HG03108 (cell line): ENCODE data around the gene RAB40B.

Experiments used
- ATAC-seq: cut with Tn5 transposase; IDR thresholded peaks from one replicate; pipeline ENCODE4 v1.9.1; 2021; ENCODE audit warnings: moderate library complexity; ENCODE audit not compliant: unreplicated experiment

RAB40B gene

GRCh38 chr17:82670661-82671450 is 27.6 kb downstream of the RAB40B start:
- ATAC-seq: no peak

GRCh38 chr17:82668631-82669099 is 29.8 kb downstream of the RAB40B start:
- ATAC-seq: peak; percentile 61

GRCh38 chr17:82668024-82668630 is 30.4 kb downstream of the RAB40B start:
- peak; percentile 8 for ATAC-seq

GRCh38 chr17:82667668-82668000 is 30.9 kb downstream of the RAB40B start:
- no peak for ATAC-seq

- no peak for ATAC-seq
These were observed 31.4 kb downstream of the RAB40B start for GRCh38 chr17:82666931-82667667.

- no peak for ATAC-seq
These were observed 32.6 kb downstream of the RAB40B start for GRCh38 chr17:82665891-82666290.

DNA sequence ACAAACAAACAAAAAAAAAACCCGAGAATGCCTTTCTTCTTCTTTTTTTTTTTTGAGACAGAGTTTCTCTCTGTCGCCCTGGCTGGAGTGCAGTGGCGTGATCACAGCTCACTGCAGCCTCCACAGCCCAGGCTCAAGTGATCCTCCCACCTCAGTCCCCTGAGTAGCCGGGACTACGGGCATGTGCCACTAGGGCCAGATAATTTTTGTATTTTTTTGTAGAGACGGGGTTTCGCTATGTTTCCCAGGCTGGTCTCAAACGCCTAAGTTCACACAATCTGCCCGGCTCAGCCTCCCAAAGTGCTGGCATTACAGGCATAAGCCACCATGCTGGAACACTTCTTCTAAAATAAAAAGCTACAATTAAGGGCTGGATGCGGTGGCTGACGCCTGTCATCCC is 33.3 kb downstream of the RAB40B start:
- no peak for ATAC-seq

DNA sequence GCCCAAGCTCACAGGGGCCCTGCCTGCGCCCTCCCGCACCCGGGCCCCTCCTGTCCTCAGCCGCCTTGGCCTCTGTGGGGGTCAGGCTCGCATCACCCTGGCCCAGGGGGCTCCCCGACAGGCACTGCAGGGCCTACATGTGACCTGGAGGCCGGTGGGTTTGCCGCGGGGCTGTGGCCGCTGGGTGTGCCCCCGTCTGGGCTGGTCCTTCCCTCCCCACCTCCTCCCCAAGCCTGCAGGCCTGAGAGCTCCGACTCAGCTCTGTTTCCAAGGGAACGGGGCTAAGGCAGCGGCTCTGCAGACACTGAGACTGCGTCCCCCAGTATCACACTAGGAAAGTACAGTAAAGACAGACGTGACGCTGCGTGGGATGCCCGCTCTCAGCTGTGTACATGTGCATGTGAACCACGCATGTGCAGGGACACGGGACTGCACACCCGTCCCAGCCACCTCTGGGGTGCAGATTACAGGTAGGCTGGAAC is 33.8 kb downstream of the RAB40B start:
- no peak for ATAC-seq

GRCh38 chr17:82664276-82664575 is 34.3 kb downstream of the RAB40B start:
- no peak for ATAC-seq

DNA sequence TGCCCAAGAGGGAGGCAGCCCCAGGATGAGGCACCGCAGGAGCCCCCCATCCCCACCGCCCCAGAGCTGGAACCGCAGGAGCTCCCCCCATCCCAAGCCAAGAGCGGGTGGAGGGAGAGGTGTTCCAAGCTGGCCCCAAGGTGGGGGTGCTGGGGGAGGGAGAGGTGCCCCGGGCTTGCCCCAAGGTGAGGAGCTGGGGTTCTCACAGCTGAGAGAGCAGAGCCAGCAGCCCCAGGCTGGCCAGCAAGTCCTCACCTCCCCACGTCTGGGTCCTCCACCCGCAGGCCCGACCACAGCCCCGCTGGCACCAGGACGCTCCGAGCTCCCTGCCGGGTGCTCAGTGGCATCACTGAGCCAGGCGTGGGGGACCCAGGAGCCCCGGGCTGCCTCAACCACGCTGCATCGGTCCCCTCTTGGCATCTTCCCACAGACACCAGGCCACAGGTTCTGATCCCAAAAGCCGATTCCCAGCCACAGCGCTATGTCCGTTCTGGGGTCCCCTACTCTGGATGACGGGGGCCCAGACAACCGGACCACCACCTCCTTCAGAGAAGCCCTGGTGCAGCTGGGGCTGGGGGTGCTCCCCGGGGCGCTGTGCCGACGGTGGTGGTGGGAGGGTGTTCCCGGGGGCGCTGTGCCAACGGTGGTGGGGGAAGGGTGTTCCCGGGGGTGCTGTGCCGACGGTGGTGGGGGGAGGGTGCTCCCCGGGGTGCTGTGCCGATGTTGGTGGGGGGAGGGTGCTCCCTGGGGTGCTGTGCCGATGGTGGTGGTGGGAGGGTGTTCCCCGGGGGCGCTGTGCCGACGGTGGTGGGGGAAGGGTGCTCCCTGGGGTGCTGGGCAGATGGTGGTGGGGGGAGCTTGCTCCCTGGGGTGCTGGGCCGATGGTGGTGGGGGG is 34.9 kb downstream of the RAB40B start:
- no peak for ATAC-seq

DNA sequence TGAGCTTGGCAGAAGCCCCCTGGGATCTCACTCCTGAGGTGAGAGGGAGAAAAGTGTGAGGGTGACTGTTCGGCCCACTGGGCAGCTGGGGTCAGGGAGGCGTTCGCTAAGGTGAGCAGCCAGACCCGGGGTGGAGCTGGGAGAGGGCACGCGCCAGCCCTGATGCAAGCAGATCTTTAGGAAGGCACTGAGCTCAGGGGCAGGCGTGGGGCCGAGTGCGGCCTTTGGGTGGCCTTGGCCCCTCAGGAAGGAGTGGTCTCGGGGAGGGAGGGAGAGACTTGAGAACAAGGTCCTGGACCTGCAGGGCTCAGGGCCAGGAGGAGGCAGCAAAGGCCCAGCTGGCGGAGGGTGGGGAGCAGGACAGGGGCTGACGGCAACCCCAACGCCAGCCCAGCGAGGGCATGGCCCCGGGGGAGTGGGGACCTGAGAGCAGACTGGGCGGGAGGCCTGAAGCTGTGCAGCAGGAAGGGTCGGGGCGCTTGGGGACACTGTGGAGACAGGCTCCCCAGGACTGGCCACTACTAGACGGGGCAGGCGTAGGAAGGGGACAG is 35.7 kb downstream of the RAB40B start:
- no peak for ATAC-seq

- ATAC-seq: no peak
These were observed 36.5 kb downstream of the RAB40B start for GRCh38 chr17:82661717-82662683.

- ATAC-seq: no peak
These were observed 38.6 kb downstream of the RAB40B start for GRCh38 chr17:82659886-82660285.

DNA sequence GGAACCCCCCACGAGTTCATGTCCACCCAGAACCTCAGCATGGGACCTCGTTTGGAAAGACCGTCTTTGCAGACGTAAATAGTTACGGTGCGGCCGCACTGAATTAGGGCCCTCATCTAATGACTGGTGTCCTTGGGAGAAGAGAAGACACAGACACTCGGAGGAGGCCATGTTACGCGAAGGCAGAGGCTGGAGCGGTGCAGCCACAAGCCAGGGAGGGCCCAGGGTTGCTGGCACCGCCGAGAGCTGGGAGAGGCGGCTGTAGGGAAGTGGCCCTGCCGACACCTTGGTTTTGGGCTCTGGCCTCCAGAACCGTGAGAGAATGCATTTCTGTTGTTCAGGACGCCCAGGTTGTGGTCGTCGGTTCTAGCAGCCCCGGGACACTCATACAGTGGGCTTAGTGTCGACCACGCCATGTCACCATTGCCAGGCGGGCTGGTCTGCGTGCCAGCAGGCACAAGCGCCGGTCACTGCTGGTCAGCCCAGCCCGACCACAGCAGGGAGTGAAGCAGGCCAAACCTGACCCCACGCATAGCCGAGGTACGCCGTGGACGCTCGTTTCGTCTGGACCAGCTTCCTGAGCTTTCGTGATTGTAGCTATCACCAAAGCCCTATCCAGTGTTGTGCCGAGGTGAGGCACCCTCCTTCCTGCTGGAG is 39.6 kb downstream of the RAB40B start:
- ATAC-seq: no peak

DNA sequence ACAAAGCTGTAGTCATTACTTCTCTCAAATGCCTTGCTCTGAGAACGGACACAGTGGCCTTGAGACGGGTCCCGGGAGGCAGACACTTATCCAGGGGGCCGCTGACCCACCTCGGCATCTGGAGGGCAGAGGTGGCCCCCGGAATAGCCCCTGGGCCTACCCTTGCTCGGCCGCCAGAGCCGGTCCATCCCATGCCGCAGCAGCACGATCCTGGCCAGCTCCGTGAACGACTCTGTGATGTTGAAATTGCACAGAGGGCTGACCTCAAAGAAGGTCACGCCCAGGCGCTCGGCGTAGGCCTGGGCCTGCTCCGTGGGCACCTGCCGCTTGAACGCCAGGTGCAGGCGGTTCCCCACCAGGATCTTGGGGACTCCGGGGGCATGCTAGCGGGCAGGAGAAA is 40.2 kb downstream of the RAB40B start:
- ATAC-seq: no peak

GRCh38 chr17:82657926-82658325 is 40.6 kb downstream of the RAB40B start:
- no peak for ATAC-seq

GRCh38 chr17:82656266-82656665 is 42.2 kb downstream of the RAB40B start:
- ATAC-seq: no peak

- no peak for ATAC-seq
These were observed 43.0 kb downstream of the RAB40B start for GRCh38 chr17:82655523-82655922.

- ATAC-seq: no peak
These were observed 43.4 kb downstream of the RAB40B start for GRCh38 chr17:82655038-82655479.
